Mesothelial cell of epicardium (in vitro differentiated cells): ENCODE results near the gene MYRF. TPM values are rescaled to one million over a fixed set of nuclear protein-coding genes. Genes with fewer than 3 reads are reported as not detected.

Experiments used
- DNase-seq, 2 experiments: peaks; one replicate each; pipeline ENCODE4 v3.0.0; 2021; ENCODE audit warnings: low spot score in 2 of 2; ENCODE audit not compliant: unreplicated experiment in 2 of 2
- H3K27ac Mint-ChIP-seq: 2 replicates; pipeline ENCODE4 v1.8.0; 2021; ENCODE audit warnings: mixed read lengths
- H3K27me3 Mint-ChIP-seq: 2 replicates; pipeline ENCODE4 v1.8.0; 2021; ENCODE audit warnings: low read depth, mixed read lengths
- H3K36me3 Mint-ChIP-seq: 2 replicates; pipeline ENCODE4 v1.8.0; 2021; ENCODE audit warnings: mixed read lengths
- H3K4me1 Mint-ChIP-seq: 2 replicates; pipeline ENCODE4 v1.8.0; 2021; ENCODE audit warnings: mixed read lengths
- H3K4me3 Mint-ChIP-seq: 2 replicates; pipeline ENCODE4 v1.8.0; 2021; ENCODE audit warnings: mild to moderate bottlenecking, moderate library complexity, mixed read lengths
- H3K9me3 Mint-ChIP-seq: 2 replicates; pipeline ENCODE4 v1.8.0; 2021; ENCODE audit warnings: mixed read lengths
- CTCF ChIP-seq: fragments of 200-600 bp; sonication (generic); IDR thresholded peaks from one replicate; pipeline ENCODE4 v1.5.0; 2021; ENCODE audit warnings: antibody characterized with exemption; ENCODE audit not compliant: unreplicated experiment
- total RNA-seq: library from RNA; stranded (reverse); gene quantifications from 3 replicates; pipeline ENCODE4 v1.2.1, GENCODE V29; 2021

Gene MYRF
- total RNA-seq, 1 donor from 2014 or later = 428 TPM

GRCh38 chr11:61720597-61720996, 31.8 kb upstream of the MYRF start:
- no peak overlapping the region for H3K27ac Mint-ChIP-seq

GRCh38 chr11:61724437-61724836, 28.0 kb upstream of the MYRF start:
- no peak for DNase-seq
- H3K36me3 Mint-ChIP-seq = peaks cover 5% of the 10 kb centered on the region
- H3K27ac Mint-ChIP-seq = no peak overlapping the region
- H3K27me3 Mint-ChIP-seq = no peaks in the 10 kb centered on the region
- H3K4me3 Mint-ChIP-seq = no peak overlapping the region
- no peaks in the 10 kb centered on the region for H3K4me1 Mint-ChIP-seq
- TF ChIP-seq CTCF = no peak
- H3K9me3 Mint-ChIP-seq = no peaks in the 10 kb centered on the region

More at GRCh38 chr11:61720597-61720996, 31.8 kb upstream of the MYRF start:
- TF ChIP-seq CTCF = no peak
- peaks cover 2% of the 10 kb centered on the region for H3K36me3 Mint-ChIP-seq
- no peak for DNase-seq
- no peaks in the 10 kb centered on the region for H3K9me3 Mint-ChIP-seq
- H3K4me1 Mint-ChIP-seq = peaks cover 12% of the 10 kb centered on the region
- H3K4me3 Mint-ChIP-seq = no peak overlapping the region
- no peaks in the 10 kb centered on the region for H3K27me3 Mint-ChIP-seq

- no peaks in the 10 kb centered on the region for H3K4me1 Mint-ChIP-seq
- no peak overlapping the region for H3K27ac Mint-ChIP-seq
- TF ChIP-seq CTCF = no peak
- no peaks in the 10 kb centered on the region for H3K27me3 Mint-ChIP-seq
- peaks cover 10% of the 10 kb centered on the region for H3K36me3 Mint-ChIP-seq
- no peak overlapping the region for H3K4me3 Mint-ChIP-seq
- DNase-seq = no peak
- H3K9me3 Mint-ChIP-seq = no peaks in the 10 kb centered on the region
Measured at GRCh38 chr11:61725781-61726231, 26.6 kb upstream of the MYRF start.

GRCh38 chr11:61726775-61727174, 25.7 kb upstream of the MYRF start:
- no peak for DNase-seq
- Mint-ChIP-seq H3K27me3 (no peaks in the 10 kb centered on the region), H3K4me3 (no peak overlapping the region), H3K4me1 (no peaks in the 10 kb centered on the region), H3K27ac (no peak overlapping the region), H3K36me3 (peaks cover 10% of the 10 kb centered on the region), H3K9me3 (no peaks in the 10 kb centered on the region)
- no peak for TF ChIP-seq CTCF

GRCh38 chr11:61727401-61727811, 25.0 kb upstream of the MYRF start:
- DNase-seq = no peak
- Mint-ChIP-seq H3K27ac (no peak overlapping the region), H3K4me3 (no peak overlapping the region), H3K36me3 (peaks cover 10% of the 10 kb centered on the region), H3K9me3 (no peaks in the 10 kb centered on the region), H3K4me1 (no peaks in the 10 kb centered on the region), H3K27me3 (no peaks in the 10 kb centered on the region)
- TF ChIP-seq CTCF = no peak
